Kidney (tissue), 14 donors: Measurements from ENCODE around the gene DGKG. TPM values are rescaled to one million over a fixed set of nuclear protein-coding genes. Genes with fewer than 3 reads are reported as not detected.

Experiments used
- DNase-seq, 5 donors: peaks; one replicate each; pipeline ENCODE4 v3.0.0-alpha.2; 2013 to 2020
- FAIRE-seq: peaks from 2 replicates; lab custom pipeline; 2012; peaks lifted over from hg19 to GRCh38; lab: Jason Lieb, UNC
- H3K27ac ChIP-seq, 2 donors: one replicate each; pipeline ENCODE4 v1.7.0; 2013; ENCODE audit warnings: low read depth in 2 of 2, low read length in 2 of 2, inconsistent platforms in 1 of 2
- H3K27me3 ChIP-seq: one replicate; pipeline ENCODE4 v1.7.1; 2013; ENCODE audit warnings: low read length, inconsistent platforms; ENCODE audit not compliant: control insufficient read depth, insufficient read depth
- H3K36me3 ChIP-seq, 3 donors: one replicate each; pipeline versions ENCODE4 v1.7.0 to v1.7.1; 2013; ENCODE audit warnings: low read length in 3 of 3, control low read depth in 1 of 3, inconsistent platforms in 1 of 3; ENCODE audit not compliant: insufficient read depth in 3 of 3, control insufficient read depth in 2 of 3
- H3K4me1 ChIP-seq, 3 donors: one replicate each; pipeline versions ENCODE4 v1.7.0 to v1.7.1; 2013; ENCODE audit warnings: low read length in 3 of 3, inconsistent platforms in 1 of 3, low read depth in 1 of 3; ENCODE audit not compliant: control insufficient read depth in 2 of 3, insufficient read depth in 2 of 3
- H3K4me3 ChIP-seq, 3 donors: one replicate each; pipeline versions ENCODE4 v1.7.0 to v1.8.1; 2013; ENCODE audit warnings: low read length in 3 of 3, control low read depth in 1 of 3, inconsistent platforms in 1 of 3
- H3K9ac ChIP-seq, 3 donors: one replicate each; pipeline versions ENCODE4 v1.7.0 to v1.7.1; 2013; ENCODE audit warnings: low read length in 3 of 3, control low read depth in 1 of 3, inconsistent platforms in 1 of 3
- H3K9me3 ChIP-seq, 3 donors: one replicate each; pipeline versions ENCODE4 v1.7.0 to v1.7.1; 2013; ENCODE audit warnings: low read length in 3 of 3, control low read depth in 1 of 3, inconsistent platforms in 1 of 3; ENCODE audit not compliant: control insufficient read depth in 2 of 3, insufficient read depth in 1 of 3
- CTCF ChIP-seq: IDR thresholded peaks from 3 replicates; pipeline ENCODE4 v1.5.1; 2012; ENCODE audit warnings: mild to moderate bottlenecking, moderate library complexity, borderline replicate concordance; ENCODE audit not compliant: insufficient read depth; ENCODE audit errors: extremely low read depth
- intact Hi-C: fragments of 100-400 bp; cut with DNase I; formaldehyde crosslinking; loops from one replicate; pipeline ENCODE4 v1.11.1; 2022
- polyA plus RNA-seq: library from polyadenylated mRNA; stranded (reverse); fragments of 350-450 nt; fragmentation: Illumina TruSeq; extraction: RNeasy Lipid Tissue Mini Kit (QIAGEN cat#74804); gene quantifications from one replicate; pipeline ENCODE4 v1.2.3, GENCODE V29; 2014; ENCODE audit warnings: low read depth, low replicate concordance; ENCODE audit not compliant: insufficient read depth
- total RNA-seq: library from RNA; stranded (reverse); fragmentation: NEBNext Ultra II Directional; extraction: Animal tissue kit (Norgen Biotek cat#: 25700); gene quantifications from one replicate; pipeline ENCODE4 v1.2.1, GENCODE V29; 2021
- donor health status: control.
- donor health status: control.
- donor health status: control.
- donor health status: control.
- donor health status: control.
- donor health status: DM: yes; HTN: yes; CAD: no.
- donor health status: Normal renal cell carcinoma (clear cell type).

Gene DGKG
- total and polyA plus RNA-seq, 2 donors from 2014 or later = 0.95 to 11.4 TPM

- H3K36me3 ChIP-seq = no peaks in the 10 kb centered on the region
- H3K4me3 ChIP-seq = no peak overlapping the region
- no peaks in the 10 kb centered on the region for H3K9me3 ChIP-seq
- FAIRE-seq (no peak), DNase-seq (peak in 3 of 5 donors; percentile 44 to 82 (median 65))
- no peaks in the 10 kb centered on the region for H3K27me3 ChIP-seq
- no peaks in the 10 kb centered on the region for H3K4me1 ChIP-seq
- no peak overlapping the region for H3K27ac ChIP-seq
- no peak overlapping the region for H3K9ac ChIP-seq
- TF ChIP-seq CTCF = peak; percentile 70
- intact Hi-C loops = no loop called here
Observed at GRCh38 chr3:186277268-186277909, 84.6 kb downstream of the DGKG start.

- intact Hi-C loops = no loop called here
- FAIRE-seq = no peak
Observed at GRCh38 chr3:186275436-186275835, 86.6 kb downstream of the DGKG start.

GRCh38 chr3:186273586-186273985 is 88.4 kb downstream of the DGKG start:
- TF ChIP-seq CTCF = no peak
- Histone ChIP-seq H3K4me3 (no peak overlapping the region), H3K9ac (no peak overlapping the region), H3K36me3 (no peaks in the 10 kb centered on the region), H3K9me3 (no peaks in the 10 kb centered on the region), H3K4me1 (no peaks in the 10 kb centered on the region), H3K27me3 (no peaks in the 10 kb centered on the region), H3K27ac (no peak overlapping the region)
- intact Hi-C loops = no loop called here
- FAIRE-seq (no peak), DNase-seq (no peak)

More at GRCh38 chr3:186275436-186275835, 86.6 kb downstream of the DGKG start:
- Histone ChIP-seq H3K4me1 (no peaks in the 10 kb centered on the region), H3K27me3 (no peaks in the 10 kb centered on the region), H3K9me3 (no peaks in the 10 kb centered on the region), H3K27ac (no peak overlapping the region), H3K4me3 (no peak overlapping the region), H3K9ac (no peak overlapping the region), H3K36me3 (no peaks in the 10 kb centered on the region)
- no peak for DNase-seq
- no peak for TF ChIP-seq CTCF

GRCh38 chr3:186270701-186271100 is 91.3 kb downstream of the DGKG start:
- Histone ChIP-seq H3K36me3 (no peaks in the 10 kb centered on the region), H3K4me3 (no peak overlapping the region), H3K4me1 (peaks cover 0 to 4% (median 0%) of the 10 kb centered on the region in 3 donors), H3K27ac (no peak overlapping the region), H3K27me3 (no peaks in the 10 kb centered on the region), H3K9ac (no peak overlapping the region), H3K9me3 (no peaks in the 10 kb centered on the region)
- DNase-seq (no peak), FAIRE-seq (no peak)
- no peak for TF ChIP-seq CTCF
- intact Hi-C loops = no loop called here
